ENCODE data around the gene FOXP1. TPM values are rescaled to one million over a fixed set of nuclear protein-coding genes. Genes with fewer than 3 reads are reported as not detected.

The FOXP1 gene
- total RNA-seq, 2 donors from 2014 or later = 41.7 to 94.3 TPM

- no peak for TF ChIP-seq CTCF (conservative IDR thresholded peaks at IDR 0.05)
- H3K27me3 Mint-ChIP-seq (ENCODE audit: insufficient read depth) = no peaks in the 10 kb centered on the region
- no peak overlapping the region for H3K27ac Mint-ChIP-seq
- H3K9me3 Mint-ChIP-seq = no peaks in the 10 kb centered on the region
- Histone ChIP-seq H3K36me3 (ENCODE audit: control insufficient read depth, insufficient read depth, low read length) (no peaks in the 10 kb centered on the region), H3K4me3 (ENCODE audit: low read length) (no peak overlapping the region), H3K4me1 (ENCODE audit: control insufficient read depth, insufficient read depth, low read length) (no peaks in the 10 kb centered on the region), H3K27ac (ENCODE audit: low read depth, low read length) (no peak overlapping the region), H3K27me3 (ENCODE audit: control insufficient read depth, insufficient read depth, low read length, poor library complexity, severe bottlenecking) (no peaks in the 10 kb centered on the region), H3K9ac (ENCODE audit: extremely low read depth, low read length, poor library complexity, severe bottlenecking) (no peak overlapping the region), H3K9me3 (ENCODE audit: control insufficient read depth, low read length) (no peaks in the 10 kb centered on the region)
- H3K4me1 Mint-ChIP-seq = peaks cover 18% of the 10 kb centered on the region
- no peak for DNase-seq
- WGBS, 2 experiments (ENCODE audit: insufficient coverage in 1 of 2, insufficient read length in 1 of 2) = 92 to 95% methylated on average over 7 to 8 of the region's 8 CpGs
- no peak overlapping the region for H3K4me3 Mint-ChIP-seq
- H3K36me3 Mint-ChIP-seq (ENCODE audit: low read depth) = peaks cover 7% of the 10 kb centered on the region
Observed at GRCh38 chr3:71269906-71270305, 313.6 kb downstream of the FOXP1 start.

GRCh38 chr3:71268462-71268999 lies 315.0 kb downstream of the FOXP1 start:
- Mint-ChIP-seq H3K27me3 (ENCODE audit: insufficient read depth) (no peaks in the 10 kb centered on the region), H3K4me1 (peaks cover 16% of the 10 kb centered on the region), H3K36me3 (ENCODE audit: low read depth) (peaks cover 7% of the 10 kb centered on the region), H3K4me3 (no peak overlapping the region), H3K27ac (no peak overlapping the region), H3K9me3 (no peaks in the 10 kb centered on the region)
- DNase-seq = no peak
- no peaks in the 10 kb centered on the region for H3K4me1 ChIP-seq (ENCODE audit: control insufficient read depth, insufficient read depth, low read length)
- H3K36me3 ChIP-seq (ENCODE audit: control insufficient read depth, insufficient read depth, low read length) = no peaks in the 10 kb centered on the region
- H3K27me3 ChIP-seq (ENCODE audit: control insufficient read depth, insufficient read depth, low read length, poor library complexity, severe bottlenecking) = no peaks in the 10 kb centered on the region
- 82 to 96% methylated on average over 4 to 5 of the region's 5 CpGs for WGBS, 2 experiments (ENCODE audit: insufficient coverage in 1 of 2, insufficient read length in 1 of 2)
- no peak overlapping the region for H3K4me3 ChIP-seq (ENCODE audit: low read length)
- TF ChIP-seq CTCF (conservative IDR thresholded peaks at IDR 0.05) = no peak
- H3K9ac ChIP-seq (ENCODE audit: extremely low read depth, low read length, poor library complexity, severe bottlenecking) = no peak overlapping the region
- no peak overlapping the region for H3K27ac ChIP-seq (ENCODE audit: low read depth, low read length)
- H3K9me3 ChIP-seq (ENCODE audit: control insufficient read depth, low read length) = no peaks in the 10 kb centered on the region

DNA sequence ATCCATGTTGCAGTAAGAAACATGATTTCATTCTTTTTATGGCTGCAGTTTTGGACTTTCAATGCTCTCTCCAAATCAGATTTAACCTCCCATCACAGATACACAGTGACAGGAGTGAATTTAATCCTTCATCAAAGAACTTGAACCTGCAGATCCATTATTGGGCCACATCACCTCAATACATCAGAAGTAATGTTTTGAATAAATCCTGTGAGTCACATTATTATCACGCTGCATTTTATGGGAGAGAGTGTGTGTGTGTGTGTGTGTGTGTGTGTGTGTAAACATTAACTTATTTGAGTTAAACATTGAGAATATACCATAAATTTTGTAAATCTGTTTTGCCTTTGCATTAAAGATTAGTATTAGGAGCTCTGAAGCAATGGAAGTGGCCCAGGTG lies 316.7 kb downstream of the FOXP1 start:
- Mint-ChIP-seq H3K27ac (no peak overlapping the region), H3K9me3 (no peaks in the 10 kb centered on the region), H3K4me3 (no peak overlapping the region), H3K4me1 (peaks cover 25% of the 10 kb centered on the region), H3K36me3 (ENCODE audit: low read depth) (peaks cover 7% of the 10 kb centered on the region), H3K27me3 (ENCODE audit: insufficient read depth) (no peaks in the 10 kb centered on the region)
- H3K4me3 ChIP-seq (ENCODE audit: low read length) = no peak overlapping the region
- no peak overlapping the region for H3K27ac ChIP-seq (ENCODE audit: low read depth, low read length)
- 100% methylated on average over 1 of the region's 1 CpG; no CpG with 5 or more reads in 1 of the 2 experiments for WGBS, 2 experiments (ENCODE audit: insufficient coverage in 1 of 2, insufficient read length in 1 of 2)
- no peak for TF ChIP-seq CTCF (conservative IDR thresholded peaks at IDR 0.05)
- H3K9ac ChIP-seq (ENCODE audit: extremely low read depth, low read length, poor library complexity, severe bottlenecking) = no peak overlapping the region
- no peak for DNase-seq
- H3K36me3 ChIP-seq (ENCODE audit: control insufficient read depth, insufficient read depth, low read length) = no peaks in the 10 kb centered on the region
- no peaks in the 10 kb centered on the region for H3K9me3 ChIP-seq (ENCODE audit: control insufficient read depth, low read length)
- no peaks in the 10 kb centered on the region for H3K27me3 ChIP-seq (ENCODE audit: control insufficient read depth, insufficient read depth, low read length, poor library complexity, severe bottlenecking)
- H3K4me1 ChIP-seq (ENCODE audit: control insufficient read depth, insufficient read depth, low read length) = no peaks in the 10 kb centered on the region
